ENCODE results near the gene ZNF516. TPM values are rescaled to one million over a fixed set of nuclear protein-coding genes. Genes with fewer than 3 reads are reported as not detected.

Gene ZNF516
- total and polyA plus RNA-seq, 2 of the 13 experiments (the other 11 are each of a cell fraction or from before 2014, with no cell fraction given) = 16.6 to 18.7 TPM

GRCh38 chr18:76528477-76529432 is 33.7 kb upstream of the ZNF516 start (continued):
- TF ChIP-seq ZNF646 (CRISPR knock-in tag; IDR thresholded peaks at IDR 0.05) = no peak
- no peak for TF ChIP-seq RFX1 (IDR thresholded peaks at IDR 0.05)
- TF ChIP-seq, protein P1, sequence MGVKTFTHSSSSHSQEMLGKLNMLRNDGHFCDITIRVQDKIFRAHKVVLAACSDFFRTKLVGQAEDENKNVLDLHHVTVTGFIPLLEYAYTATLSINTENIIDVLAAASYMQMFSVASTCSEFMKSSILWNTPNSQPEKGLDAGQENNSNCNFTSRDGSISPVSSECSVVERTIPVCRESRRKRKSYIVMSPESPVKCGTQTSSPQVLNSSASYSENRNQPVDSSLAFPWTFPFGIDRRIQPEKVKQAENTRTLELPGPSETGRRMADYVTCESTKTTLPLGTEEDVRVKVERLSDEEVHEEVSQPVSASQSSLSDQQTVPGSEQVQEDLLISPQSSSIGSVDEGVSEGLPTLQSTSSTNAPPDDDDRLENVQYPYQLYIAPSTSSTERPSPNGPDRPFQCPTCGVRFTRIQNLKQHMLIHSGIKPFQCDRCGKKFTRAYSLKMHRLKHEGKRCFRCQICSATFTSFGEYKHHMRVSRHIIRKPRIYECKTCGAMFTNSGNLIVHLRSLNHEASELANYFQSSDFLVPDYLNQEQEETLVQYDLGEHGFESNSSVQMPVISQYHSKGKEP (CRISPR knock-in tag; IDR thresholded peaks at IDR 0.05) = no peak
- TF ChIP-seq, protein P2, sequence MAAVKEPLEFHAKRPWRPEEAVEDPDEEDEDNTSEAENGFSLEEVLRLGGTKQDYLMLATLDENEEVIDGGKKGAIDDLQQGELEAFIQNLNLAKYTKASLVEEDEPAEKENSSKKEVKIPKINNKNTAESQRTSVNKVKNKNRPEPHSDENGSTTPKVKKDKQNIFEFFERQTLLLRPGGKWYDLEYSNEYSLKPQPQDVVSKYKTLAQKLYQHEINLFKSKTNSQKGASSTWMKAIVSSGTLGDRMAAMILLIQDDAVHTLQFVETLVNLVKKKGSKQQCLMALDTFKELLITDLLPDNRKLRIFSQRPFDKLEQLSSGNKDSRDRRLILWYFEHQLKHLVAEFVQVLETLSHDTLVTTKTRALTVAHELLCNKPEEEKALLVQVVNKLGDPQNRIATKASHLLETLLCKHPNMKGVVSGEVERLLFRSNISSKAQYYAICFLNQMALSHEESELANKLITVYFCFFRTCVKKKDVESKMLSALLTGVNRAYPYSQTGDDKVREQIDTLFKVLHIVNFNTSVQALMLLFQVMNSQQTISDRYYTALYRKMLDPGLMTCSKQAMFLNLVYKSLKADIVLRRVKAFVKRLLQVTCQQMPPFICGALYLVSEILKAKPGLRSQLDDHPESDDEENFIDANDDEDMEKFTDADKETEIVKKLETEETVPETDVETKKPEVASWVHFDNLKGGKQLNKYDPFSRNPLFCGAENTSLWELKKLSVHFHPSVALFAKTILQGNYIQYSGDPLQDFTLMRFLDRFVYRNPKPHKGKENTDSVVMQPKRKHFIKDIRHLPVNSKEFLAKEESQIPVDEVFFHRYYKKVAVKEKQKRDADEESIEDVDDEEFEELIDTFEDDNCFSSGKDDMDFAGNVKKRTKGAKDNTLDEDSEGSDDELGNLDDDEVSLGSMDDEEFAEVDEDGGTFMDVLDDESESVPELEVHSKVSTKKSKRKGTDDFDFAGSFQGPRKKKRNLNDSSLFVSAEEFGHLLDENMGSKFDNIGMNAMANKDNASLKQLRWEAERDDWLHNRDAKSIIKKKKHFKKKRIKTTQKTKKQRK (IDR thresholded peaks at IDR 0.05; ENCODE audit: low read length) = no peak
- TF ChIP-seq HOXA7 (CRISPR knock-in tag; IDR thresholded peaks at IDR 0.05) = no peak
- no peak for TF ChIP-seq LCORL (IDR thresholded peaks at IDR 0.05)
- 0 out of 2 replicates have a peak, but pooled peaks have one; percentile 22 for TF ChIP-seq LCORL (CRISPR knock-in tag; IDR thresholded peaks at IDR 0.05)
- TF ChIP-seq, protein P3, sequence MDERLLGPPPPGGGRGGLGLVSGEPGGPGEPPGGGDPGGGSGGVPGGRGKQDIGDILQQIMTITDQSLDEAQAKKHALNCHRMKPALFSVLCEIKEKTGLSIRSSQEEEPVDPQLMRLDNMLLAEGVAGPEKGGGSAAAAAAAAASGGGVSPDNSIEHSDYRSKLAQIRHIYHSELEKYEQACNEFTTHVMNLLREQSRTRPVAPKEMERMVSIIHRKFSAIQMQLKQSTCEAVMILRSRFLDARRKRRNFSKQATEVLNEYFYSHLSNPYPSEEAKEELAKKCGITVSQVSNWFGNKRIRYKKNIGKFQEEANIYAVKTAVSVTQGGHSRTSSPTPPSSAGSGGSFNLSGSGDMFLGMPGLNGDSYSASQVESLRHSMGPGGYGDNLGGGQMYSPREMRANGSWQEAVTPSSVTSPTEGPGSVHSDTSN (CRISPR knock-in tag; IDR thresholded peaks at IDR 0.05) = no peak
- no peak for TF ChIP-seq SKIL (CRISPR knock-in tag; IDR thresholded peaks at IDR 0.05; ENCODE audit: borderline replicate concordance)
- no peak for TF ChIP-seq ETV5 (CRISPR knock-in tag; IDR thresholded peaks at IDR 0.05; ENCODE audit: borderline replicate concordance)
- no peak for TF ChIP-seq ZNF720 (CRISPR knock-in tag; IDR thresholded peaks at IDR 0.05)
- TF ChIP-seq SIX4 (CRISPR knock-in tag; IDR thresholded peaks at IDR 0.05) = no peak
- no peak for TF ChIP-seq ZNF879 (CRISPR knock-in tag; IDR thresholded peaks at IDR 0.05)
